Spleen (tissue), 11 donors: ENCODE measurements around the gene TFB1M. TPM values are rescaled to one million over a fixed set of nuclear protein-coding genes. Genes with fewer than 3 reads are reported as not detected.

Source experiments
- DNase-seq: peaks from one replicate; pipeline ENCODE4 v3.0.0-alpha.2; 2020
- H3K27ac ChIP-seq, 8 donors: fragments of 200-600 bp; sonication (generic) in 7 of 8; 1 replicate in 4 of 8; 2 replicates in 4 of 8; pipeline versions ENCODE4 v1.5.0 to v1.8.0; 2016 to 2021; ENCODE audit warnings: inconsistent platforms in 4 of 8, mild to moderate bottlenecking in 4 of 8, moderate library complexity in 1 of 8
- H3K27me3 ChIP-seq, 7 donors: fragments of 200-600 bp; sonication (generic) in 6 of 7; replicated peaks in 1 of 7; 1 replicate in 4 of 7; 2 replicates in 3 of 7; pipeline versions ENCODE4 v1.5.0 to v1.8.0; 2016 to 2021; ENCODE audit warnings: inconsistent platforms in 3 of 7, mild to moderate bottlenecking in 1 of 7
- H3K36me3 ChIP-seq, 6 donors: fragments of 200-600 bp; sonication (generic) in 5 of 6; 1 replicate in 4 of 6; 2 replicates in 2 of 6; pipeline versions ENCODE4 v1.5.0 to v1.8.0; 2016 to 2021; ENCODE audit warnings: inconsistent platforms in 2 of 6
- H3K4me1 ChIP-seq, 6 donors: fragments of 200-600 bp; sonication (generic) in 5 of 6; 1 replicate in 3 of 6; 2 replicates in 3 of 6; pipeline versions ENCODE4 v1.5.0 to v1.8.0; 2016 to 2021; ENCODE audit warnings: inconsistent platforms in 3 of 6
- H3K4me3 ChIP-seq, 8 donors: fragments of 200-600 bp; sonication (generic) in 7 of 8; 1 replicate in 4 of 8; 2 replicates in 4 of 8; pipeline versions ENCODE4 v1.5.0 to v1.8.0; 2016 to 2021; ENCODE audit warnings: inconsistent platforms in 4 of 8, mild to moderate bottlenecking in 4 of 8, moderate library complexity in 2 of 8
- H3K9me3 ChIP-seq, 8 donors: fragments of 200-600 bp; sonication (generic) in 7 of 8; 1 replicate in 4 of 8; 2 replicates in 4 of 8; pipeline versions ENCODE4 v1.5.0 to v1.8.0; 2016 to 2021; ENCODE audit warnings: inconsistent platforms in 4 of 8
- POLR2A ChIP-seq, 3 donors: fragments of 450-650 bp; IDR thresholded peaks; one replicate each; pipeline ENCODE4 v1.5.1; 2017; ENCODE audit warnings: antibody characterized with exemption in 3 of 3, mild to moderate bottlenecking in 1 of 3
- POLR2AphosphoS5 ChIP-seq, 3 donors: sonication (generic); formaldehyde crosslinking; IDR thresholded peaks; one replicate each; pipeline ENCODE4 v1.5.1; 2017; ENCODE audit warnings: antibody characterized with exemption in 3 of 3
- WGBS, 5 donors: extraction: QIAGEN DNeasy Blood & Tissue Kit in 3 of 5; methylation state at CpG; one replicate each; pipeline versions ENCODE4 v1.1.5 to v1.1.7; 2013 to 2018; 5-methylcytosine and 5-hydroxymethylcytosine counted together
- intact Hi-C: fragments of 100-400 bp; cut with DNase I; formaldehyde crosslinking; loops from one replicate; pipeline ENCODE4 v1.15.0; 2023; ENCODE audit warnings: low total_unique reads
- polyA plus RNA-seq, 3 donors: library from polyadenylated mRNA; stranded (reverse); fragments of 200-250 nt; gene quantifications; one replicate each; pipeline ENCODE4 v1.2.1, GENCODE V29; 2013
- total RNA-seq, 7 donors: library from RNA; depleted of rRNA in 3 of 7; stranded (reverse); fragments of >200 nt in 3 of 7; fragmentation: NEBNext Ultra II Directional in 4 of 7; extraction: Animal tissue kit (Norgen Biotek cat#: 25700) in 4 of 7; gene quantifications; one replicate each; pipeline versions ENCODE4 v1.1.0 to v1.2.1, GENCODE V29; 2016 to 2021
- TF ChIP-seq, protein P1 (sequence below), 11 experiments: fragments of 200-600 bp in 7 of 11; fragments of 450-650 bp in 4 of 11; sonication (generic) in 4 of 11; IDR thresholded peaks in 8 of 11; conservative IDR thresholded peaks in 3 of 11; 1 replicate in 7 of 11; 2 replicates in 4 of 11; pipeline versions ENCODE4 v1.4.0 to v1.8.0; 2016 to 2021; ENCODE audit warnings: antibody characterized with exemption in 11 of 11, inconsistent platforms in 4 of 11, mild to moderate bottlenecking in 1 of 11
- donor health status: healthy with polysubstance abuse.
- donor health status: DM: no; HTN: no; CAD: no; lungs with moderate emphysema.
- donor health status: DM: no; HTN: no; CAD: no.
- donor health status: Bipolar disorder and iron deficiency.
- donor health status: healthy.
- donor health status: DM: no; HTN: no; CAD: no.
- donor health status: DM: yes; HTN: yes; CAD: no.

The TFB1M gene
- total and polyA plus RNA-seq, 10 donors: 11.4 to 39.2 (median 21.0) TPM

DNA sequence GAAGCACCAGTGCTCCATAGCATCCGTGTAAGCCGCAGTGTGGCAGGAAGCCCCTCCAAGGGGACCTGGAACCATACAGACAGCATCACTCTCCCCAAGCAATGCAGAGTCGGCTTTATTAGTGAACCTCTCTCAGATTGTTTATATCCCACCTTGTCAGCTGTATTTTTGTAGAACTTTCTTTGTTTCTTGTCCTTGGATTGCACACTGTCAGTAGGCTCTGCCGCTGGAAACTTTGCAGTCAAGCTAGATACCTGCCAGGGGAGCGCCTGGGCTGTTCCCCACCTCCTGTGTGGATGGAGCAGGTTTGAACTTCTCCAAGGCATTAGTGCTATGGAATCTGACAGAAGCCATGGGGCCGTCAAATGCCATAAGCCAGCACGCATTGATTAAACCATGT lies 69.1 kb downstream of the TFB1M start:
- DNase-seq: no peak
- Histone ChIP-seq H3K27me3 (no peaks in the 10 kb centered on the region), H3K36me3 (peaks cover 0 to 17% (median 0%) of the 10 kb centered on the region in 6 donors), H3K4me1 (no peaks in the 10 kb centered on the region), H3K27ac (no peak overlapping the region), H3K4me3 (no peak overlapping the region), H3K9me3 (no peaks in the 10 kb centered on the region)
- no peak for TF ChIP-seq POLR2A (IDR thresholded peaks at IDR 0.05)
- TF ChIP-seq POLR2AphosphoS5 (IDR thresholded peaks at IDR 0.05): no peak
- TF ChIP-seq, protein P1, sequence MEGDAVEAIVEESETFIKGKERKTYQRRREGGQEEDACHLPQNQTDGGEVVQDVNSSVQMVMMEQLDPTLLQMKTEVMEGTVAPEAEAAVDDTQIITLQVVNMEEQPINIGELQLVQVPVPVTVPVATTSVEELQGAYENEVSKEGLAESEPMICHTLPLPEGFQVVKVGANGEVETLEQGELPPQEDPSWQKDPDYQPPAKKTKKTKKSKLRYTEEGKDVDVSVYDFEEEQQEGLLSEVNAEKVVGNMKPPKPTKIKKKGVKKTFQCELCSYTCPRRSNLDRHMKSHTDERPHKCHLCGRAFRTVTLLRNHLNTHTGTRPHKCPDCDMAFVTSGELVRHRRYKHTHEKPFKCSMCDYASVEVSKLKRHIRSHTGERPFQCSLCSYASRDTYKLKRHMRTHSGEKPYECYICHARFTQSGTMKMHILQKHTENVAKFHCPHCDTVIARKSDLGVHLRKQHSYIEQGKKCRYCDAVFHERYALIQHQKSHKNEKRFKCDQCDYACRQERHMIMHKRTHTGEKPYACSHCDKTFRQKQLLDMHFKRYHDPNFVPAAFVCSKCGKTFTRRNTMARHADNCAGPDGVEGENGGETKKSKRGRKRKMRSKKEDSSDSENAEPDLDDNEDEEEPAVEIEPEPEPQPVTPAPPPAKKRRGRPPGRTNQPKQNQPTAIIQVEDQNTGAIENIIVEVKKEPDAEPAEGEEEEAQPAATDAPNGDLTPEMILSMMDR (IDR thresholded peaks at IDR 0.05 in 8 of 11, conservative IDR thresholded peaks at IDR 0.05 in 3 of 11): no peak
- 90 to 95% (median 93%) methylated on average over 7 of the region's 7 CpGs for WGBS, 5 donors
- intact Hi-C loops: no loop called here

DNA sequence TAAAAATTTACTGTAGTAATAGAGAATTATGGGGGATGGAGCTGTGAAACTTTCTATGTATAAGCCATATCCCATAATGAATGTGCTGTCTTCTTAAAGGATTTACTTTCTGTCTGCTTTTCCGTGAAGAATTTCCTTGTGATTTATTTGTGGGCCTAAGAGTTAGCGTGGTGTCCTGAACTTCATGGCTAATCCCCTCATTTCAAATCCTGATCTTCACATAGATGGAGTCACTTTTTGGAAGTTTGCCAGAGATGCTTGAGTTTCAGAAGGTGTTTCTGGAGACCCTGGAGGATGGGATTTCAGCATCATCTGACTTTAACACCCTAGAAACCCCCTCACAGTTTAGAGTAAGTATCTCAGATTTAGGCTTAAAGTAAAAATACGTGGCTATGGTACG lies 69.8 kb downstream of the TFB1M start:
- H3K27ac ChIP-seq: no peak overlapping the region
- no peak overlapping the region for H3K4me3 ChIP-seq
- intact Hi-C loops: no loop called here
- peaks cover 0 to 9% (median 0%) of the 10 kb centered on the region in 6 donors for H3K36me3 ChIP-seq
- H3K4me1 ChIP-seq: no peaks in the 10 kb centered on the region
- DNase-seq: no peak
- no peaks in the 10 kb centered on the region for H3K9me3 ChIP-seq
- WGBS, 5 donors: 87 to 95% (median 92%) methylated on average over 4 of the region's 4 CpGs
- no peak for TF ChIP-seq POLR2A (IDR thresholded peaks at IDR 0.05)
- H3K27me3 ChIP-seq: no peaks in the 10 kb centered on the region

DNA sequence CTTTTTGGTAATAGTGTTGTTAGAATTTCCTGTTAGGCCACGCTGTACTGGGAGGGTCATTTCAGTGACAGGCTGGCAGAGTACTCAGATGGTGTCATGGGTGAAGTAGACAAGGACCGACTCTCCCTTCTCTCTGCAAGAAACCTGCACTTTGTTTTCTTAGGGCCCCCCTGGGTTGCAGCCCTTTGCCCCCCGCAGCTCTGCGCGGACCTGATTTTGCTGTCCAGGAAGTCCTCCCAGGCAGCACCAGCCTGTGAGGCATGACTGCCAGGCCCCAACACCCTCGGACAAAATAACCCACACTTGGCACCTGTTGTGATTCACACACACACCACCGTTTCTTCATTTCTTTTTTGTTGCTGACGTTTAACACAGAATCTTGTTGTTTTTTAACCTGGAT lies 72.3 kb downstream of the TFB1M start:
- 81 to 90% (median 87%) methylated on average over 8 of the region's 8 CpGs for WGBS, 5 donors
- Histone ChIP-seq H3K4me1 (no peaks in the 10 kb centered on the region), H3K9me3 (peaks cover 0 to 14% (median 5%) of the 10 kb centered on the region in 8 donors), H3K36me3 (no peaks in the 10 kb centered on the region), H3K4me3 (no peak overlapping the region), H3K27me3 (no peaks in the 10 kb centered on the region), H3K27ac (no peak overlapping the region)
- no peak for DNase-seq
- TF ChIP-seq, protein P1 (IDR thresholded peaks at IDR 0.05 in 8 of 11, conservative IDR thresholded peaks at IDR 0.05 in 3 of 11): no peak
- TF ChIP-seq POLR2A (IDR thresholded peaks at IDR 0.05): no peak
- TF ChIP-seq POLR2AphosphoS5 (IDR thresholded peaks at IDR 0.05): no peak
- intact Hi-C loops: no loop called here

DNA sequence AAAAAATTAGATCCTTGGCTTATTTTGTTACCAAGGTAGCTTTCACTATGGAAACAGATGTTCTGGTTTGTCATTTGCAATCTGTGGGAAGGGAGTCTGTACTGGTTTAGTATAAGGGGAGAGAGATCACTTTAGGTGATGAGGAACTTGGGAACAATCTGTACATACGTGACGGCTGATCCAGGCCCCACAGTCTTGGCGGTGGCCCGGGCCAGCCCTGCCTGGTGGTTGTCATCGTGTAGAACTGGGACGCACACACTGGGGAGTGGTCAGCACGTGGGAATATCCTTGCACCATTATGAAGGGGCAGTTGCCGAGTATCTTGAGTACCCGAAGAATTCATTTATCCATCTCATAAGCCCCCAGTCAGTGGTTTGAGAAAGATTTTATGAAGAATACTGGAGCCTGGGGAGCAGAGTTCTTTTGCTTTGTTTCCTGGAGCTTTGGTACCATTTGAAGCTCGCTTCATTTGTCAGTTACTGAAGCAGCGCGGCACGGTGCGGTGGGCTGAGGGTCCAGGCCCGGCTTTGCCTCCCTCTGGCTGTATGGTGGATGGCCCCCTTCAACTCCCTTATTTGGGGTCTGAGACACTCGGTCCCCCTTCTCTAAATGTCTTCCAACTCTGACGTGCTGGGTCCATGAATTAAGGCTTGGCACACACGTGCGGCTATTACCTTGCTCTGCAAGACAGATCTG lies 73.2 kb downstream of the TFB1M start:
- Histone ChIP-seq H3K9me3 (peaks cover 0 to 14% (median 5%) of the 10 kb centered on the region in 8 donors), H3K36me3 (no peaks in the 10 kb centered on the region), H3K4me1 (no peaks in the 10 kb centered on the region), H3K27me3 (no peaks in the 10 kb centered on the region), H3K27ac (no peak overlapping the region), H3K4me3 (no peak overlapping the region)
- TF ChIP-seq POLR2A (IDR thresholded peaks at IDR 0.05) (no peak), POLR2AphosphoS5 (IDR thresholded peaks at IDR 0.05) (no peak)
- TF ChIP-seq, protein P1 (IDR thresholded peaks at IDR 0.05 in 8 of 11, conservative IDR thresholded peaks at IDR 0.05 in 3 of 11): no peak
- intact Hi-C loops: no loop called here
- DNase-seq: no peak
- WGBS, 5 donors: 93 to 96% (median 94%) methylated on average over 19 of the region's 19 CpGs
